NCI-H774 (cell line): ENCODE results near the gene MFF.

Source experiments
- DNase-seq: peaks from one replicate; lab custom pipeline; 2025; lab: John Stamatoyannopoulos, UW

The MFF gene, protein sequence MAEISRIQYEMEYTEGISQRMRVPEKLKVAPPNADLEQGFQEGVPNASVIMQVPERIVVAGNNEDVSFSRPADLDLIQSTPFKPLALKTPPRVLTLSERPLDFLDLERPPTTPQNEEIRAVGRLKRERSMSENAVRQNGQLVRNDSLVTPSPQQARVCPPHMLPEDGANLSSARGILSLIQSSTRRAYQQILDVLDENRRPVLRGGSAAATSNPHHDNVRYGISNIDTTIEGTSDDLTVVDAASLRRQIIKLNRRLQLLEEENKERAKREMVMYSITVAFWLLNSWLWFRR

DNA sequence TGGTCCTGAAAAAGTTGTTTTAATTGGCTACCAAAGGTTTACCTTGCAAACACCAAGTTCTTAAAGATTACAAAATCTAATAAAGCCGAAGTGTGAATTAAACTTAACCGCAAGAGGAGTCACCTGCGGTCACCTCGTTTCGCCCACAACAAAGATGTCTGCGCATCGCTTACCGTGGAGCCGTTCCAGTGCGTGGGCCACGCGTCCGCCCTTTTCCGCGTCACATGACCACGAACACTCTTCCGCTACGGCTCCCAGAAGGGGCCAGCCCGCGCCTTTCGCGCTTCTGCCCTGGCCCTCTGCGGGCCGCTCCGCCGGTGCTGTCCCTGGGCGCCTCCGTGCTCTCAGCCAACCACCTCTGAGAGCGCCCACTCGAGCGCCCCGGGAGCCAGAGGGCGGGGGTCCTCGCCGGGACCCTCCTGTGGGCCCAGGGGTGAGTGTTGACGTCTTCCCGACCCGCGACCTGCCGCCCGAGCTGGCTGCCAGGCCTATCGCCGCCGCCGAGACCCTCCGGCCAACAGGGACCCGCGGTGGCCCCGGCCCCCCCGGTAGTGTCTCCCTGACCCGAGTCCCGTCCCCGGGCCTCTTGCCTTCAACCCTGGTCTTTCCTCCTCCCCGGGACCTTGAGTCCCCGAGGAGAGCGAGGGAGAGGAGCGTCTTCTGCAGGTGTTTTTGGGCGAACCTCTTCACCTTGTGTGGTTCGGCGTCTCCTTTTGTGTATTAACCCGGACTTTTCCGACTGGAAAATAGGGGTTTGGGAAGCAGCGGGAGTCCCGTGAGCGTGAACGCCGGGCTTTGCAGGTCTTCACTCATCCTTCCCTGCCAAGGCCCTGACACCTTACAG lies at the start of gene MFF:
Gene MFF (plus strand): TSS at position 257 of the 844 bp plus-strand sequence. CDS start 5,415 bp downstream, outside the sequence.
- peak; percentile 89 for DNase-seq

GRCh38 chr2:227280895-227281294 lies 44.2 kb upstream of the MFF start:
- no peak for DNase-seq

- no peak for DNase-seq
Observed at GRCh38 chr2:227285741-227286236, 39.3 kb upstream of the MFF start.

DNA sequence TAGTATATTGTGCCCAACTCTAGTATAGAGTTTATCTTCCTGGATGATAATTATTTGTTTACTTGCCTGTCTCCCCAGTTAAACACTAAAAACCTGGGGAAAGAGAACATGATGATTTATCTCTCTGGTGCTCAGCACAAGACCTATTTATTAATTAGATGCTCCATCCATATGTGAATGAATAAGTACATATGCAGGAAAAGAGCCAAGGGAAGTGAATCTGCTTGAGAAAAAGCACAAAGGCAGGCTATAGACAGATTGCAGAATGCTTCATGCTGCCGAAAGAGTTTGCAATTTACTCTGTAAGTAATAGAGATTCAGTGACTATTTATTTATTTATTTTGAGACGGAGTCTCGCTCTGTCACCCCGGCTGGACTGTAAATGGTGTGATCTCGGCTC lies 37.3 kb upstream of the MFF start:
- DNase-seq: no peak

DNA sequence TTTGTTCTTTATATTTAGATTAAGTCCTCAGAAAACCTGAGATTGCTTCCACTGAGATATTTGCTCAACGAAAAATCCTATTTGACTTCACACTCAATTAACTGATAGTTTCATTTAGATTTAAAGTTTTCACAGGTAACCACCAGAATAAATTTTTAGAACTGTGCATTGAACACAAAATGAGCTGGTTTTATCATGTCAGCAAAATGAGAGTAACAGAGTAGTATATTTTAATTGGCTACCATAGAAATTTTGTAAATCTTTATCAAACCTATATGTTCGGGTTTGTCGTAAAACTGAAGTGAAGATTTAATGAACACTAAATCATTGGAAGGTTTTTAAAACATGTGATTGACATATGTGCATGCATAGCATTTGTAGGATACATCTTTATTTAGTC lies 32.7 kb upstream of the MFF start:
- no peak for DNase-seq

DNA sequence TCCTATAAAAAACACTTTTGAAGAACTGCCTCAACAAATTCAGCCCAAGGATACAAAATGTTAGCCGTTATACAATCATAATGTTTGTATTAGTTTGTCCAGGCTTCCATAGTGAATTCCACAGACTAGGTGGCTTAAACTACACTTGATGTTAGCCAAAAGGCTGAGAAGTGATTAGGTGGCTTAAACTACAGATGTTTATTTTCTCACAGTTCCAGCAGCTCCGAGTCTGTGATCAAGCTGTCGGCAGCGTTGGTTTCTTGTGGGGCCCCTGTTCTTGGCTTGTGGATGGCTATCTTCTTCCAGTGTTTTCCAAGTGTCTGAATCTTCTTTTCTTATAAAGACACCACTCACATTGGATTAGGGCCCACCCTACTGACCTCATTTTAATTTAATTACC lies 31.5 kb upstream of the MFF start:
- no peak for DNase-seq

- DNase-seq: peak; percentile 23
Observed at GRCh38 chr2:227295806-227296205, 29.2 kb upstream of the MFF start.

DNA sequence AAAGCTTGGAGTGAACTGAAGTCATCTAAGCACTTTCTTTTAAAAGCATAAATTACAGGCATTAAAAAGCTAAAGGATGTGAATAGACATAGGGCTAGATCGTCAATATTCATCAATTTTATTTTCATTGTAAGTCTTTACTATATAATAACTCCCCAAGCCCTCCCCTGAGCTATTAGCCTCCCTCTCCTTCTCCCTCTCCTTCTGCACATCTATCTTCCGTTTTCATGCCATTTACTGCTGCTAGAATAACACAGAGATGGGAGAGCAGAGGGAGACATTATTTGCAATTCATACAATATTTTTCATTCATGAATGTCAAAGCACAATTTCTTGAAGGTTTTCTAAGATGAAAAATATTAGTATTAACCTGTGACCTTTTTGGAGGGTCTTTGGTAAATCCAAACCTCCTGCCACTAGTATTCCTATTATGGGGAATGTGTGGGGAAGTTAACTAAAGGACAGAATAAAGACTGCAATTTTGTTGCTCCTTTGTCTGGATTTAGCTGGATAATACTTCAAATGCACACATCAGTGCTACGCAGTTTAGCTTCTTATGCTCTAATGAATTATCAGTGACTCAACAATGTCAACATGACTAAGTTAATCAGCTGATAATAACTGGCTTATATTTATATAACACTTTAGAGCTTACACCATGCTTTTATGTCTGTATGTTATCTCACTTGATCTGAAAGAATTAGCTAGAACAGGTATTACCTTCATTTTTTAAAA lies 28.2 kb upstream of the MFF start:
- no peak for DNase-seq

- no peak for DNase-seq
Observed at GRCh38 chr2:227301523-227301922, 23.5 kb upstream of the MFF start.

GRCh38 chr2:227308784-227309183 lies 16.3 kb upstream of the MFF start:
- DNase-seq: no peak

- no peak for DNase-seq
Observed at GRCh38 chr2:227310756-227311110, 14.3 kb upstream of the MFF start.

DNA sequence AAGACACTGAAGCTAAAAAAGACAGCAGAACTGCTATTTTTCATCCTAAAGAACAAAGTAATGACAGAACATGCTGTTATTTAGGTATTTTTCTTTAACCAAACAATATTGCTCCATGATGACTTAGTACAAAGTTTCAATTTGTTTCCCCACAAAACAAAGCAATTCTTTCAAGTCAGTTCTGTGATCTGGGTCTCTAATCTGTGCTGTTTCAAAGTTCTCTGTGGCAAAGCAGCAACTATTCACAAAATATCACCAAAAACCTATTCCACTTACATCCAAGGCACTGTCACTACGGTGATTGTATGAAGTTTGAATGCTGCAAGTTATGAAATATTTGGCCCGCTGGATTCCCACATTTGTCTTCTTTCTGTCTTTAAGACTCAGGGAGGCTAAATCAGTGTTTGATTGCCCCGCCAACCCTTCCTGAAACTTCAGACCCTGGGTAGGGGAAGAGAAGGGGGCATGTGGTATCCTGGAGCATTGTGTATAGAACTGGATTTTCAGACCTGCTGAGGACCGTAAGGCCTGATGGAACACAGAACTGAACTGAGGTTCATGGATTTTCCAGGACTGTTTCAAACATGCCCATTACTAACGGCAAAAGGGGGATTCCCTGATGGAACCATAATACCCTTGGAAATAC lies 13.1 kb upstream of the MFF start:
- no peak for DNase-seq

GRCh38 chr2:227312579-227312978 lies 12.5 kb upstream of the MFF start:
- no peak for DNase-seq

- DNase-seq: no peak
Observed at GRCh38 chr2:227313310-227313709, 11.7 kb upstream of the MFF start.

DNA sequence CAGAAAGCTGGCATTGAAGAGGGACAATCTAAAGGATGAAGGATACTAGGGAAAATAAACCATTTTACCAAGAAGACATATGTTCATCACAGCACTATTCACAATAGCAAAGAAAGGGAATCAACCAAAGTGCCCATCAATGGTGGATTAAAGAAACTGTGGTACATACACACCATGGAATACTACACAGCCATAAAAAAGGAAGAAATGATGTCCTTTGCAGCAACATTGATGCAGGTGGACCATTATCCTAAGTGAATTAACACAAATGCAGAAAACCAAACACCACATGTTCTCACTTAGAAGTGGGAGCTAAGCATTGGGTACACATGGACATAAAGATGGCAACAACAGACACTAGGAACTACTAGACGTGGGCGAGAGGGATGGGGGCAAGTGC lies 7.2 kb upstream of the MFF start:
- no peak for DNase-seq

DNA sequence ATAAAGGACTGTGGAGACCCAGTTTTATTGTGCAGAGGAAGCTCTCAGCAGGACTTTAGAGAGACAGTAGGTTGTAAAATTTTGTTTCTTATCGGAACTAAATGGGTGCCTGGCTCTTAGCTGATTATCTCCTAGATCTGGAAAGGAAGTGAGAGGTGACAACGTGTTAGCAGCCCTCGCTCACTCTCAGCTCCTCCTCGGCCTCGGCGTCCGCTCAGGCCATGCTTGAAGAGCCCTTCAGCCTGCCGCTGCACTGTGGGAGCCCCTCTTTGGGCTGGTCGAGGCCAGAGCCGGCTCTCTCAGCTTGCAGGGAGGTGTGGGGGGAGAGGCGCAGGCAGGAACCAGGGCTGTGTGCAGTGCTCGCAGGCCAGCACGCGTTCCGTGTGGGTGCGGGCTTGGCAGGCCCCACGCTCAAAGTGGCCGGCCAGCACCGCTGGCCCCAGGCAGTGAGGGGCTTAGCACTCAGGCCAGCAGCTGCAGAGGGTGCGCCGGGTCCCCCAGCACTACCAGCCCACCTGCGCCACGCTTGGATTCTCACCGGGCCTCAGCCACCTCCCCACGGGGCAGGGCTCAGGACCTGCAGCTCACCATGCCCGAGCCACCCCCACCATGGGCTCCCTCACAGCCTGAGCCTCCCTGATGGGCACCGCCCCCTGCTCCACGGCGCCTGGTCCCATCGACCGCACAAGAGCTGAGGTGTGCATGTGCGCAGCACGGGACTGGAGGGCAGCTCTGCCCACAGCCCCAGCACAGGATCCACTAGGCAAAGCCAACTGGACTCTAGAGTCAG lies 4.6 kb upstream of the MFF start:
- no peak for DNase-seq

DNA sequence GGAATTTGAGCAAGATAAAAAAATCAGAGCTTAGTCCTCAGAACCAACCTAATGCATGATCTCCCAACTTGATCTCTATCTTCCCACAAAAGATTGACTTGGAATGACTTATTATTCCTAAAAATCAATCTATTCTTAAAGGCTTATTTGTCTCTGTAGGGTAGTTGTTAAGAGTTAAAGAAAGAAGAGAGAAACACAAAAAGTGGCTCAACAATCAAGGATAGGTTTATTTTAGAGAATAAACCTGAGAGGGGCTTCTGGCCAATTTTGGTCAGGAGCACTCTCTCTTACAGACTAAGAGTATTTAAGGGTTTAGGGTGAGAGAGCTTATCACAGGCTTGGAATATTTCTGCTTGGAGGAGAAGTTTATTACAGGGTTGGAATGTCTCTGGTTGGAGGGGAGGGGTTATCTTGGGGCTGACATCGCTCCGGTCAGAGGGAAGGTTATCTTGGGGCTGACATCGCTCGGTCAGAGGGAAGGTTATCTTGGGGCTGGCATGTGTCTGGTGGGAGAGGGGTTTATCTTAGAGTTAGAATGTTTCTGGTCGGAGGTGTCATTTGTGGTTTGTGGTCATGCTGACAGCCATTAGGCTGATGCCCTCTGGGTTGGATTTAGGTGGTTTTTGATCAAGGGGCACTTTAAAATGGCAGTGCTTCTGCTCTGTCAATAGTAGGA lies 2.4 kb upstream of the MFF start:
- DNase-seq: no peak

DNA sequence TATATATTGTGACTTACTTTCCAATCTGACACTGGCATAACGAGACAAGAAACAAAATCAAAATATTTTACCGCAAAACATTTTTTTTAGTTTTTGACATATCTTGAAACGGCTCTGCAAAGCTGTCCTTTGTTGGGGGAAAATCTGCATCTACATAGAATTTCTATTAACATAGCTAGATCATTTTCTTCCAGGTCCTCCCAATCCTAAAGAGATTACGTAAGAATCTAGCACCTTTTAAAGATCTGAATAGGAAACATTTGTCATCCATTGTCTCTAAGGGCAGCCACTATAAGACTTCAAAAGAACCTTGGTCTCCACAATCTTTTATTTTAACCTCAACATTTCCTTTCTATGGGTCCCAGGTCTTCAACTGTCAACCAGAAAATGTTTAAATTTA lies 1.2 kb upstream of the MFF start:
- DNase-seq: no peak

DNA sequence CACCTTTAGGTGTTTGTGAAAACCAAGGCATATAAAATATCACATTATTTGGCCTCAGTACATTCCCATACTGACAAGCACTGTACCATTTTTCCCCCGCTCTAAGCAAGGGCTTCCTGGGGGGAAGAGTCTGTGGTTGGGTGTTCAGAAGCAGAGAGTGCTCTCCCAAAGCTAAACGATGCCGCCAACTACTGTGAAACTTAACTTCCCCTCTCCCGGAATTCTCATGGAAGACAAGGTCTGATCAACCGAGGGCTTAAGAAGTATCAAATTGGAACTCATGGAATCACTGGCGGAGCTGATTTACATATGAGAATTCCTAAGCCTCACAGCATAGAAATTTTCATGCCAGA lies 433 bp upstream of the MFF start:
- no peak for DNase-seq

DNA sequence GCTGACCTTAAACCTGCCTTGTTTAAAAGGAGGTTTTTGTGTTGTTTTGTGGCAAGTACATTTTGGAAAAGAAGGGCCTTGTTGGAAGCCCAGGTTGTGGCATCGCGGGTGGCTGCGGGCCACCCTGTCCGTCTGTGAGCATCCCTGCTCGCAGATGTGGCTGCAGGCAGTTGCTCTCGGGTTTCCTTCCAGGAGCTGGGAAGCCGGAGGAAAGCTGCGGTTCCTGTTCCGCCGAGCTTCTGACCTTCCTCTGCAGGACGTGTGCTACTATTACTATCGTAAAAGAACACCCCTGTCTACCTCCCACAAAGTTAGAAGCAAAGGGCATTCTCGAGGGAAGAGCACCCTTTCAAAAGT lies 766 bp downstream of the MFF start:
- no peak for DNase-seq

DNA sequence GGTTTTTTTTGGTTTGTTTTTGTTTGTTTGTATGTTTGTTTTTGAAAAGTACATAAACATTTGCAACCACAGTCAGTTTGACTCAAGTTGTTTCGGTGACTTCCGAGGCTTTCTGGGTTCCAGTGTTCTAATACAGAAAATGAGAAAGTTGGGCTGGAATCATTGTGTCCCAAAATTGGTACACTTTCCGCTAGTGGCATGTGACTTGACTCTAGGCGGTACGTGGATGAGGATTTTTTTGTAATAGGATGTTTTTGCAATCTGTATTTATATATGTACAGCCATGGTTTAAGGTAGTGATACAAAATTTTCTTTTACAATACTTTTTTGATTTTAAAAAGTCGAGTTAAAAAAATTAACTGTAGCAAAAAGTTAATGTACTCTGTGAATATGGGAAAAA lies 1.7 kb downstream of the MFF start:
- no peak for DNase-seq
